ENCODE measurements around the gene IGFBPL1. TPM values are rescaled to one million over a fixed set of nuclear protein-coding genes. Genes with fewer than 3 reads are reported as not detected.

IGFBPL1 gene
- total RNA-seq, 1 experiment from 2014 or later = not detected

- Histone ChIP-seq H3K4me2 (no peak overlapping the region), H2AFZ (no peak overlapping the region), H3K27me3 (ENCODE audit: insufficient read depth, low read depth) (no peaks in the 10 kb centered on the region), H4K20me1 (ENCODE audit: insufficient read depth) (no peaks in the 10 kb centered on the region), H3K79me2 (ENCODE audit: low read depth) (no peaks in the 10 kb centered on the region), H3K9me2 (ENCODE audit: insufficient read depth) (no peaks in the 10 kb centered on the region), H3K27ac (no peak overlapping the region), H3K36me3 (ENCODE audit: low read depth) (no peaks in the 10 kb centered on the region), H3F3A (ENCODE audit: insufficient read depth, low read depth) (no peaks in the 10 kb centered on the region), H3K9me3 (ENCODE audit: insufficient read depth, low read depth) (no peaks in the 10 kb centered on the region), H3K4me3 (no peak overlapping the region), H3K4me1 (replicated peaks; ENCODE audit: insufficient read depth) (no peaks in the 10 kb centered on the region)
- BruUV-seq (replicated peaks) = no TSS peak
- ChIA-PET CTCF (no interaction called here), POLR2A (ENCODE audit: unreplicated experiment) (interaction anchor here (0.6 kb wide), 1 partner anchor 280 kb away, joined by 16 read pairs; no protein-coding TSS in a partner anchor)
- intact Hi-C loops (cut with micrococcal nuclease; ENCODE audit: unreplicated experiment) = no loop called here
- DNase-seq = no peak
- no peak for TF ChIP-seq EZH2 (IDR thresholded peaks at IDR 0.05; ENCODE audit: low read depth)
- TF ChIP-seq, protein P1, sequence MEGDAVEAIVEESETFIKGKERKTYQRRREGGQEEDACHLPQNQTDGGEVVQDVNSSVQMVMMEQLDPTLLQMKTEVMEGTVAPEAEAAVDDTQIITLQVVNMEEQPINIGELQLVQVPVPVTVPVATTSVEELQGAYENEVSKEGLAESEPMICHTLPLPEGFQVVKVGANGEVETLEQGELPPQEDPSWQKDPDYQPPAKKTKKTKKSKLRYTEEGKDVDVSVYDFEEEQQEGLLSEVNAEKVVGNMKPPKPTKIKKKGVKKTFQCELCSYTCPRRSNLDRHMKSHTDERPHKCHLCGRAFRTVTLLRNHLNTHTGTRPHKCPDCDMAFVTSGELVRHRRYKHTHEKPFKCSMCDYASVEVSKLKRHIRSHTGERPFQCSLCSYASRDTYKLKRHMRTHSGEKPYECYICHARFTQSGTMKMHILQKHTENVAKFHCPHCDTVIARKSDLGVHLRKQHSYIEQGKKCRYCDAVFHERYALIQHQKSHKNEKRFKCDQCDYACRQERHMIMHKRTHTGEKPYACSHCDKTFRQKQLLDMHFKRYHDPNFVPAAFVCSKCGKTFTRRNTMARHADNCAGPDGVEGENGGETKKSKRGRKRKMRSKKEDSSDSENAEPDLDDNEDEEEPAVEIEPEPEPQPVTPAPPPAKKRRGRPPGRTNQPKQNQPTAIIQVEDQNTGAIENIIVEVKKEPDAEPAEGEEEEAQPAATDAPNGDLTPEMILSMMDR (conservative IDR thresholded peaks at IDR 0.05) = no peak
These were observed 65.6 kb downstream of the IGFBPL1 start for GRCh38 chr9:38358390-38359296.

DNA sequence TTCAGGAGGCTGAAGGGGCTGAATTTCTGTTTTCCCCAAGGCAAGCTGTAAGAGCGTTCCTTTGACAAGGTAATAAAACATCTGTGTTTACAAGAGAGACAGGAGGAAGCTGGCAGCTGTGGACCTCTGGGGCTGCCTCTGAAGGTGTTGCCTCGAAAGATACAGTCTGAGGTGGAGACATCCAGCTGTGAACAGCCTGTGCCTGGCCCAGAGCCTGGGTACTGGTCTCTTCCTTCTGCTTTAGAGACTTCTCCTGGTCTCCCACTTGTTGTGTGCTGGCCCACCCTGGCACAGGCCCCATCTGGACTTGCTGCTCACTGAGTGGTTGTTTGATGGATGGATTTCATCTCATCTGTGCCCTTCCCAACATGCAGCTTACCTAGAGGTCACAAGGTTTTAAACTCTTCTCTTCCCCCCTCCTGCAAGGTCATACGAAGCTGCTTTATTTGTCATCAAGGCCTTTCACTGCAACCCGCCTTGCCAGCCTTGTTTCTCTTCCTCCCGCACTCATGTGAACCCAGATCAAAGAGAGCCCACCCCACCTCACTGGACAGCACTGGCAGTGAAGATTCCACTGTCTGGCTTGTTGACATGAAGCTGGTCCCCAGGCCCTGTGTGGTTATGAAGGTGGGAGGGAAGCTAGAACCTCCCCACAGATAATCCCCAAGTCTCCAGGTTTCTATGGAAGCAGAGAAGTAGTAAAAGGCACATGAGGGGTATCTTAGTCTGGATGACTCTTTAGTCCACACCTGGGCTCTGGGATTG, 66.7 kb downstream of the IGFBPL1 start:
- Histone ChIP-seq H3K4me1 (replicated peaks; ENCODE audit: insufficient read depth) (no peaks in the 10 kb centered on the region), H3K4me2 (no peak overlapping the region), H3K4me3 (no peak overlapping the region), H3K27ac (no peak overlapping the region), H3K9me3 (ENCODE audit: insufficient read depth, low read depth) (no peaks in the 10 kb centered on the region), H3K9me2 (ENCODE audit: insufficient read depth) (no peaks in the 10 kb centered on the region), H3K79me2 (ENCODE audit: low read depth) (no peaks in the 10 kb centered on the region), H3K36me3 (ENCODE audit: low read depth) (no peaks in the 10 kb centered on the region), H2AFZ (no peak overlapping the region), H4K20me1 (ENCODE audit: insufficient read depth) (no peaks in the 10 kb centered on the region), H3K27me3 (ENCODE audit: insufficient read depth, low read depth) (no peaks in the 10 kb centered on the region), H3F3A (ENCODE audit: insufficient read depth, low read depth) (no peaks in the 10 kb centered on the region)
- TF ChIP-seq EZH2 (IDR thresholded peaks at IDR 0.05; ENCODE audit: low read depth) = no peak
- TF ChIP-seq, protein P1 (conservative IDR thresholded peaks at IDR 0.05) = no peak
- intact Hi-C loops (cut with micrococcal nuclease; ENCODE audit: unreplicated experiment) = no loop called here
- ChIA-PET CTCF (no interaction called here), POLR2A (ENCODE audit: unreplicated experiment) (interaction anchor here (0.6 kb wide), 2 partner anchors 279 to 457 kb away, joined by 4 to 16 read pairs; no protein-coding TSS in a partner anchor)
- BruUV-seq (replicated peaks) = no TSS peak
- no peak for DNase-seq

DNA sequence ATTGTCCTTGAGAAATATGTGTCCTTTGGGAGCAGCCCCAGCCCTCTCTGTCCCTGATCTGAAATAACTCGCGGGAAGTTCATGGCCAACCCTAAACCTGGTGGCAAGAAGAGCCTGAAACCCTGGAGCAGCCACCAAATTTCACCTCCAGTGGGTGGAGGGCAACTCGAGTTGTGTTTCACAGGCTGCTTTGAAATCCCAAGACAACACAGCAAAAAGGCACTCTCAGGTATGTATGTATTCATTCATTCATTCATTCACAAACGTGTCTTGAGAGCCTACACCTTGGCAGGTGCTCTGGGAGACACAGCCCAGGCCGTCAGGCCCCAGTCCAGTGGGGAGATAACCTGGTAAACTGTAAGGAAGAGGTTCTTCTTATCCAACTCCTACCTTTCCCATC, 67.4 kb downstream of the IGFBPL1 start:
- no peaks in the 10 kb centered on the region for H3K9me2 ChIP-seq (ENCODE audit: insufficient read depth)
- no peaks in the 10 kb centered on the region for H3K9me3 ChIP-seq (ENCODE audit: insufficient read depth, low read depth)
- no peaks in the 10 kb centered on the region for H3K4me1 ChIP-seq (replicated peaks; ENCODE audit: insufficient read depth)
- H3K4me2 ChIP-seq = no peak overlapping the region
- no peaks in the 10 kb centered on the region for H3K79me2 ChIP-seq (ENCODE audit: low read depth)
- BruUV-seq (replicated peaks) = no TSS peak
- DNase-seq = no peak
- no peaks in the 10 kb centered on the region for H4K20me1 ChIP-seq (ENCODE audit: insufficient read depth)
- intact Hi-C loops (cut with micrococcal nuclease; ENCODE audit: unreplicated experiment) = no loop called here
- no peaks in the 10 kb centered on the region for H3K36me3 ChIP-seq (ENCODE audit: low read depth)
- H3K4me3 ChIP-seq = no peak overlapping the region
- no peak overlapping the region for H3K27ac ChIP-seq
- H2AFZ ChIP-seq = no peak overlapping the region
- H3K27me3 ChIP-seq (ENCODE audit: insufficient read depth, low read depth) = no peaks in the 10 kb centered on the region
- CTCF ChIA-PET = no interaction called here
- TF ChIP-seq EZH2 (IDR thresholded peaks at IDR 0.05; ENCODE audit: low read depth) = no peak
- POLR2A ChIA-PET (ENCODE audit: unreplicated experiment) = no interaction called here
- H3F3A ChIP-seq (ENCODE audit: insufficient read depth, low read depth) = no peaks in the 10 kb centered on the region

Other genes starting within 250 kb of the IGFBPL1 start
- 13.1 and 18.9 TPM in 2 replicates for gene ALDH1B1, start 31.8 kb downstream of the IGFBPL1 start, total RNA-seq (2021)
- 4.2 and 4.9 TPM in 2 replicates for gene ANKRD18A, start 196.1 kb upstream of the IGFBPL1 start, total RNA-seq (2021)

All from PC-9 (cell line).